Left renal pelvis (tissue), 4 donors: ENCODE data around the gene MORN4. TPM values are rescaled to one million over a fixed set of nuclear protein-coding genes. Genes with fewer than 3 reads are reported as not detected.
"Not testable (repeated sequence)": the region's sequence is repeated elsewhere in the genome, so short reads cannot be mapped to it uniquely, and the experiment has no call there.

Source experiments
- DNase-seq, 4 donors: peaks; one replicate each; pipeline ENCODE4 v3.0.0-alpha.2; 2013; ENCODE audit warnings: low read depth in 4 of 4, low spot score in 3 of 4
- polyA plus RNA-seq, 4 donors: library from polyadenylated mRNA; unstranded; fragments of 120-200 nt; gene quantifications; one replicate each; pipeline ENCODE4 v1.2.1, GENCODE V29; 2013; ENCODE audit not compliant: insufficient read length in 4 of 4

MORN4 gene
- polyA plus RNA-seq, 4 donors = 17.9 to 28.9 (median 20.9) TPM

DNA sequence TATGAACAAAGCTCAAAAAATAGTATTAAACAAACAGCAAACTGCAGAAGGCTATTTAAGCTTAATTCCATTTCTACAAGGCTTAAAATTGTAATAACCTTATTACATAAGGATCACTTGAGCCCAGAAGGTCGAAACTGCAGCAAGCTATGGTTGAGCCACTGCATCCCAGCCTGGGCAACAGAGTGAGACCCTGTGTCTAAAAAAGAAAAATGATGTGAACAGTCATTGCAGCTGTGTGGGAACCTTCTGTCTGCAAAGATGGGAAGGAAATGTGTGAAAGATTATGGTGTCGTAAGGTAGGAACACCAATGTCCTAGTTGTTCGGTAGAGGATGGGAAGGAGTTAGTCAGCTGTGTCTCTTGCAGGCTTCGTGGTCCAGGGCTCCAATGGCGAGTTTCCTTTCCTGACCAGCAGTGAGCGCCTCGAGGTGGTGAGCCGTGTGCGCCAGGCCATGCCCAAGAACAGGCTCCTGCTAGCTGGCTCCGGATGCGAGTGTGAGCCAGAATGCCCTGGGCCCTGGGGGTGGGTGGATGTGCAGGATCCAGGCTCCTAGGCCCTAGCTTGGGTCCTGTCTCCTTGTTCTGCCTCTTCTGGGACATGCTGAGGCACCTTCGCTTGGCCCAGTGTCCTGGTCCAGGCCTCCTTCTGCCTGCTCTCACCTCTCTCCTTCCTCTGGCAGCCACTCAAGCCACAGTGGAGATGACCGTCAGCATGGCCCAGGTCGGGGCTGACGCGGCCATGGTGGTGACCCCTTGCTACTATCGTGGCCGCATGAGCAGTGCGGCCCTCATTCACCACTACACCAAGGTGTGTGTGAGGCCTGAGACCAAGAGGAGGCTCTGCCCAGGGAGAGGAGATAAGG lies 34.7 kb downstream of the MORN4 start:
- no peak for DNase-seq

DNA sequence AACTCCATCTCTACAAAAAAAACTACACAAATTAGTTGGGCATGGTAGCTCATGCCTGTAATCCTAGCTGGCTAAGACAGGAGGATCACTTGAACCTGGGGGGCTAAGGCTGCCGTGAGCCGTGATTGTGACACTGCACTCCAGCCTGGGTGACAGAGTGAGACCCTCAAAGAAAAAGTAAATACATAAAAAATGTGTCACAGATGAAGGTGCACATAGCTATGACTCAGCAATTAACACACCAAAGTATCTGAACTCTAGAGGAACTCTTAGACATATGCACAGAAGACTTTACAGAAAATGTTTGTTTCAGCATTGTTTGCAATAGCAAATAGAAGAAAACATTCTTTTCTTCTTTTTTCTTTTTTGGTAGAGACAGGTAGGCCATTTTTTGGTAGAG lies 35.5 kb downstream of the MORN4 start:
- no peak for DNase-seq

DNA sequence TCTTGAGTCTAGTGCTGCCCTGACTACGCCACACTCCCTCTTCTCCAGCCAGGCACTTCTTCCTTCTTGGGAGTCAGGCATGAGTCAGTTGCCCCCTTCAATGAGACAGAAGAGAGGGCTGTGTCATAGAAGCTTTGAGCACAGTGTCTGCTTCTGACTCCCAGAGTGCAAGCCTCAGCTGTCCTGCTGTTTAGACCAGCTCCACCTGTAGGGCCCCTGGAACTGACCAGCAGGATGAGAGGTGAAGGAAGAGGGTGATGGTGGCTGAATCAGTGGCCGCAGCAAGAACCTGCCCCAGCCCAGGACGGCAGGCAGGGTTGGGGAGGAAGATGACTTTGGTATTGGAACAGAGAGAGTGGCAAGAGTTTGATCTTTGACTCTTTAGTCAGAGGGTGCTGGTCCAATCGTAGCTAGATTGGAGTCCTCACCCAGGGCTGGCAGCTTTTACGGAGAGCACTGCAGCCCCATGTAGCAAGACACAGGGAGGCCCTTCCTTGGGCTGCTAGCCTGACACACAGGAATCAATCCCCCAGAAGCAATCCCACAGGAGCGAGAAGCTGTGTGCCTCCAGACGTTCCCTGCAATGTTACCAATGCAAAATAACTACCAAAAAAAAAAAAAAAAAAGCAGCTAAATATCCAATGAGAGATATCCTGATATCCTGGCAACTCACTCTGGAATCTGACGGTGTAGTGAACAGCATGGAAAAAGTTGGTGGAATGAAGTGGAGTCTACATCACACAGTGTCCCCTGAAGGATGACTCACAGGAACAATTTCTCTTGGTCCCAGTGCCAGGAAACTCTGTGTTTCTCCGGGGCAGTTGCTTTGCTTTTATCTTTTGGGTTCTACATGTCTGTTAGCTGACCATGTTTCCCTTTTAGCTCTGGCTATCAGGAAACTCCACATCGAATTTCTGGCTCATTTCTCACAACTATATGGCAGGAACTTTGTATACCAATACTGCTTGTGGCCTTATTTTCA lies 36.9 kb downstream of the MORN4 start:
- no peak for DNase-seq

- DNase-seq = no peak
These were observed 39.9 kb downstream of the MORN4 start for GRCh38 chr10:97593421-97593820.

- DNase-seq = no peak
These were observed 42.4 kb downstream of the MORN4 start for GRCh38 chr10:97590748-97591495.

DNA sequence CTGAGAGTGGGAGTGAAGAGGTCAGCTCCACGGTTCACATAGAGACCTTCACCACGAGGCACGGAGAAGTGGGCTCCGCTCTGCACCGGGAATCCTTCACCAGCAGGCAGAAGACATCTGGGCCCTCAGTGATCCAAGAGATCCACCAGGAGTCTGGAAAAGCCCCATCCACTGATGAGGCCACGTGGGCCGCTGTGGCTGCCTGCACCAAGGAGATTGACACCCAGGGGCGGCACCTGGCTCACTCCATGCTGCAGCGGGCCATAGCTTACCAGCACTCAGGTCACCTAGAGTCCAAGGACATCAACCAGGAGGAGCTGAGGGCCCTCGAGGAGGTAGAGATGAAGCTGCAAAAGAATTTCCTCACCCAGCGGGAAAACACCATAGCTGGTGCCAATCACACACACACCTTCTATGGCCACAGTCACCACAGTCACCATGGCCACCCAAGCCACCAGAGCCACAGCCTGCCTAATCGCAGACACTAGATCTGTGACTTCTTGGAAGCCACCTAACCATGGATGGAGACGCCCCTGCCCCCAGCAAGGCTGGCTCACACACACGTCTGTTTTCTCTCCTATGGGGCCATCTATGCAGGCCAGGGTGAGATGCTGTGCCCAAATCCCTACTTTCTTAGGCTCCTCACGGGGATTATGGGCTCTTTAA lies 43.1 kb downstream of the MORN4 start:
- DNase-seq = no peak

GRCh38 chr10:97589479-97589878 lies 43.8 kb downstream of the MORN4 start, which contains the start of gene C10orf62:
TSS of gene C10orf62 (plus strand) at chr10:97589721. CDS start at chr10:97589898, 177 bp downstream.
- no peak for DNase-seq

DNA sequence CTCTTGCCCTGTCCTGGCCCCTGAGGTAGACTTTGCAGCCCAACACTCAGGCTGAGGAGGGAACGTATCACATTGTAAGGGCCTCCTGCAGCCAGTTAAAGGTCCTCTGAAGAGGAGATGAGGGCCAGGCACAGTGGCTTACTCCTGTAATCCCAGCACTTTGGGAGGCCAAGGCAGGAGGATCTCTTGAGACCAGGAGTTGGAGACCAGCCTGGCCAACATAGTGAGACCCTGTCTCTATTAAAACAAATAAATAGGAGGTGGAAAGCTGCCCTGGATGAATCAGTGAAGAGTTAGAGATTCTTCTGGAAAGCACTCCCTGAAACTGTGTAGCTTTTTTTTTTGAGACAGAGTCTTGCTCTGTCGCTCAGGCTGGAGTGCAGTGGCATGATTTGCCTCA lies 46.1 kb downstream of the MORN4 start:
- no peak for DNase-seq

GRCh38 chr10:97585439-97585811 lies 47.9 kb downstream of the MORN4 start:
- no peak for DNase-seq

DNA sequence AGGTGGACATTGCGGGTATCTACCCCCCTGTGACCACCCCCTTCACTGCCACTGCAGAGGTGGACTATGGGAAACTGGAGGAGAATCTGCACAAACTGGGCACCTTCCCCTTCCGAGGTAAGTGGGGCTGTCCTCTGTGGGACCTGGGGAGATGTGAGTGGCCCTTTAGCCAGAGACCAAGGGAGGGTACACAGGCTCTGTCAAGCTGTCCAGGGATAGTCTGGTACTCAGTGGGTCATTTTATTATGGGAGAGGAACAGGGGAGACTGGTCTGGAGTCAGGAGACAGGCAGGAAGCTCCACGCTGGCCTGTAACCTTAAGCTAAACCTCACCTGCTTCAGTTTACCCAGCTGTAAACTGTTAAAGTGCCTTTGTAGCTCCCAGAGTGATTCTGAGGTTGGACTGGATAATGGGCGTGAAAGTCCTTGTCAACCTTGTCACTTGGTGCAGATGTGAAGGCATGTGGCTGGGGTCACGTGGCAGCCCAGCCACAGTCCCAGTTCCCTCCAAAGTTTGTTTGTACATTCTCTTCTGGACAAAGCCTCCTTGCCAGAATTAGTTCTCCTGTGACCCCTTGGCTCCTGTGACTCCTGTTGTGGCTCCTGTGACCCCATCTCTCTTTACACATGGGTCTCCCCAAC lies 48.4 kb downstream of the MORN4 start:
- no peak for DNase-seq

DNA sequence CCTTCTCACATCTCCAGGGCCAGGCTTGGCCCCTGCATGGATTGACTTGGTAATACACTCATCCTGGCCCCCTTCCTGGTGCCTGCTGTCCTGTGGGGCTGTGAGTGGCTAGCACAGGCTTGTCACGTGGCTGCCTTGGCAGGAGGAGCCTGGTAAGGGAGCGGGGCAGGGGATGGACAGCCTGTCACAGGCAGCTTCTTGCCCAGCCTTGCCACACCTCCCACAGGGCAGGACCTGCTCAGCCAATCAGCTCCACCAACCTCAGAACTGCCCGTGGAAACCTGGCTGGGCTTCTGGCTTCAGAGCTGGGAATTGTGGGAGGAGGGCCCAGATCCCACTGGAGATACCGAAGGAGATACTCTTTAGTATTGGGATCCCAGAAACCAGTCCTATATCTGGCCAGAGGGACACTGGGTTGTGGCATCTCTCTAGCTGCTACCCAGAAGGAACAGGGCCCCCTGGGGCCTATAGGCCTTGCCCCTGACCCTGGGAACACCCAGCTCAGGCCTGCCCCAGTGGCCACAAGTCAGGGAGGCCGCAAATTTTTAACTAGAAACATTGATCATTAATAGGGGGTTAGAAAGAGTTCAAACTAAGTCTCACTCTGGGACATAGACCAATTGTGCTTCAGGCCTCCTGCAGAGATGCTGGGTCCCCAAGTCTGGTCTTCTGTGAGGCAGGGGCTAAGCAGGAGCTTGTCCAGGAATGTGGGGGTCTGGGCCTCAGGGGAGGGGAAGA lies 49.1 kb downstream of the MORN4 start, which contains the start of gene HOGA1:
TSS of gene HOGA1 (plus strand) at position 330 of the 738 bp plus-strand sequence. CDS start at position 645, 315 bp downstream.
- peak in 3 of 4 donors; percentile 35 to 59 (median 38) for DNase-seq

GRCh38 chr10:97583476-97583875 lies 49.8 kb downstream of the MORN4 start:
- DNase-seq = no peak

DNA sequence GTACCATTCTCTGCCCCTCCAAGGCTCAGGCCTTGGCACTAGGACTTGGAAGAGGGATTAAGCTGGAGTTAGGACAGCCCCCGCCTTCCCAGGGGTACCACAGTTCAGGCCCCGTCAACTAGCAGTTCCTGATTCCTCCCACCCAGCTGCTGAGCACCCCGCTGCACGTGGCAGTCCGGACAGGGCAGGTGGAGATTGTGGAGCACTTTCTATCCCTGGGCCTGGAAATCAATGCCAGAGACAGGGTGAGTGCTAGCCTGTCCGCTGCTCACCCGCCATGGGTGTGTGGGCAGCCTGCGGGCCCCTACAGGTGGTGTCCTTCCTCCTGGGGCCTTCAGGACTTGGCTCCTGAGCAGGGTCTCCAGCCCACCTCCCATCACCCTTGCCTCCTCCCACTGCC lies 51.1 kb downstream of the MORN4 start:
- DNase-seq = no peak

- no peak for DNase-seq
These were observed 52.6 kb downstream of the MORN4 start for GRCh38 chr10:97580421-97581367.

GRCh38 chr10:97578171-97578844 lies 55.0 kb downstream of the MORN4 start:
- no peak for DNase-seq

DNA sequence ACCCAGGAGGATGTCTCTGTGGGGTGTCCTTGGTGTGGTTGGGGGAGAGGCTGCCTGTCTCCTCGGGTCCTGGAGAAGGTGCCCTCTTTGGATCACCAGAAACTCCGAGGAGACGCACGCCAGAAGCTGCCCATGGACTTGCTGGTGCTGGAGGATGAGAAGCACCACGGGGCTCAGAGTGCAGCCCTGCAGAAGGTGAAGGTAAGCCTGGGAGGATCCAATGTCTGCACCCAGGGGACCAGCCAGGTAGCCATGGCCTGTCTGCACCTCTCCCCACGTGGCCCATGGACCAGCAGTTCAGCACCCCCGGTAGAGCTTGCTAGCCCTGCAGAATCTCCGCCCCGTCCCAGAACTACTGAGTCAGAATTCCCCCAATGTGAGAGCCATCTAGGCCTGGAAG lies 55.6 kb downstream of the MORN4 start:
- DNase-seq = no peak

- DNase-seq = not testable (repeated sequence)
These were observed 56.8 kb downstream of the MORN4 start for GRCh38 chr10:97576487-97576886.
